HG02938 (cell line): ENCODE results near the gene STYXL1.

Experiments
- ATAC-seq: cut with Tn5 transposase; IDR thresholded peaks from one replicate; pipeline ENCODE4 v1.9.1; 2021; ENCODE audit warnings: mild to moderate bottlenecking, moderate library complexity; ENCODE audit not compliant: unreplicated experiment

The STYXL1 gene

GRCh38 chr7:75994388-75995051 lies 53.3 kb downstream of the STYXL1 start, which contains the start of gene TMEM120A:
Gene TMEM120A, minus strand, starts transcription at chr7:75994595. Its CDS starts 25 bp downstream, at chr7:75994570.
- peak; percentile 83 for ATAC-seq

GRCh38 chr7:75993689-75994387 lies 54.0 kb downstream of the STYXL1 start:
- ATAC-seq, result peak; percentile 16

- no peak for ATAC-seq
These were observed 55.6 kb downstream of the STYXL1 start for GRCh38 chr7:75992083-75992755.

GRCh38 chr7:75991531-75992082 lies 56.2 kb downstream of the STYXL1 start:
- no peak for ATAC-seq

GRCh38 chr7:75989500-75990388 lies 58.1 kb downstream of the STYXL1 start:
- ATAC-seq, result no peak

GRCh38 chr7:75988568-75989499 lies 59.0 kb downstream of the STYXL1 start:
- no peak for ATAC-seq

- ATAC-seq, result no peak
These were observed 59.8 kb downstream of the STYXL1 start for GRCh38 chr7:75987805-75988567.

GRCh38 chr7:75987026-75987804 lies 60.6 kb downstream of the STYXL1 start:
- ATAC-seq, result no peak

- no peak for ATAC-seq
These were observed 61.5 kb downstream of the STYXL1 start for GRCh38 chr7:75986147-75986781.

GRCh38 chr7:75985518-75986146 lies 62.2 kb downstream of the STYXL1 start:
- no peak for ATAC-seq

- ATAC-seq, result no peak
These were observed 62.7 kb downstream of the STYXL1 start for GRCh38 chr7:75985009-75985517.

GRCh38 chr7:75984130-75985008 lies 63.4 kb downstream of the STYXL1 start:
- ATAC-seq, result no peak

GRCh38 chr7:75983471-75984129 lies 64.2 kb downstream of the STYXL1 start:
- ATAC-seq, result no peak

- no peak for ATAC-seq
These were observed 65.3 kb downstream of the STYXL1 start for GRCh38 chr7:75982306-75983064.
